HFF-Myc (cell line): ENCODE results near the gene DEPDC1.

Source experiments
- DNase-seq: peaks from one replicate; pipeline ENCODE4 v3.0.0-alpha.2; 2011; ENCODE audit warnings: low read depth; ENCODE audit errors: extremely low read depth
- H3K4me3 ChIP-seq: replicated peaks from 2 replicates; pipeline ENCODE4 v1.5.1; 2011; ENCODE audit warnings: low read depth, mild to moderate bottlenecking, control low read depth, low read length
- CTCF ChIP-seq: IDR thresholded peaks from 2 replicates; pipeline ENCODE4 v1.5.1; 2012; ENCODE audit warnings: mild to moderate bottlenecking, low read depth, low read length, control low read depth; ENCODE audit errors: missing control alignments

DEPDC1 gene

GRCh38 chr1:68442822-68443556 is 53.9 kb downstream of the DEPDC1 start:
- DNase-seq = peak; percentile 63
- peak; percentile 70 for TF ChIP-seq CTCF
- H3K4me3 ChIP-seq = no peak overlapping the region

- DNase-seq = no peak
- H3K4me3 ChIP-seq = no peak overlapping the region
- no peak for TF ChIP-seq CTCF
Observed at GRCh38 chr1:68442006-68442405, 54.9 kb downstream of the DEPDC1 start.

GRCh38 chr1:68438310-68438709 is 58.6 kb downstream of the DEPDC1 start:
- TF ChIP-seq CTCF = no peak
- DNase-seq = no peak
- no peak overlapping the region for H3K4me3 ChIP-seq

GRCh38 chr1:68433395-68433794 is 63.5 kb downstream of the DEPDC1 start:
- DNase-seq = no peak
- no peak overlapping the region for H3K4me3 ChIP-seq
- no peak for TF ChIP-seq CTCF

- TF ChIP-seq CTCF = no peak
- no peak overlapping the region for H3K4me3 ChIP-seq
- DNase-seq = no peak
Observed at GRCh38 chr1:68431076-68431475, 65.8 kb downstream of the DEPDC1 start.

- TF ChIP-seq CTCF = no peak
- DNase-seq = no peak
Observed at GRCh38 chr1:68429233-68429808, 67.6 kb downstream of the DEPDC1 start.

More at GRCh38 chr1:68429233-68429808, 67.6 kb downstream of the DEPDC1 start:
- H3K4me3 ChIP-seq = no peak overlapping the region
